H9 (cell line): ENCODE measurements around the gene GRHL3. TPM values are rescaled to one million over a fixed set of nuclear protein-coding genes. Genes with fewer than 3 reads are reported as not detected.

ENCODE experiments used
- DNase-seq: peaks from one replicate; pipeline ENCODE4 v3.0.0-alpha.2; 2017
- H2AFZ ChIP-seq: one replicate; pipeline ENCODE4 v1.6.1; 2013; ENCODE audit warnings: mild to moderate bottlenecking, low read length, control low read depth, moderate library complexity
- H2AK5ac ChIP-seq: 2 replicates; pipeline ENCODE4 v1.6.1; 2013; ENCODE audit warnings: low read length, control low read depth, mixed read lengths; ENCODE audit not compliant: insufficient read length
- H2BK120ac ChIP-seq: one replicate; pipeline ENCODE4 v1.6.1; 2013; ENCODE audit warnings: low read depth, mild to moderate bottlenecking, low read length, control low read depth, inconsistent platforms; ENCODE audit not compliant: poor library complexity, severe bottlenecking
- H2BK12ac ChIP-seq: 2 replicates; pipeline ENCODE4 v1.6.1; 2013; ENCODE audit warnings: low read length, control low read depth, mixed read lengths, low read depth; ENCODE audit not compliant: insufficient read length
- H2BK15ac ChIP-seq: 2 replicates; pipeline ENCODE4 v1.6.1; 2013; ENCODE audit warnings: low read depth, low read length, control low read depth
- H2BK20ac ChIP-seq: one replicate; pipeline ENCODE4 v1.6.1; 2013; ENCODE audit warnings: low read depth, mild to moderate bottlenecking, low read length, control low read depth, inconsistent platforms; ENCODE audit not compliant: poor library complexity, severe bottlenecking
- H2BK5ac ChIP-seq: 2 replicates; pipeline ENCODE4 v1.6.1; 2013; ENCODE audit warnings: low read length, control low read depth, mixed read lengths; ENCODE audit not compliant: insufficient read length
- H3K14ac ChIP-seq: 2 replicates; pipeline ENCODE4 v1.6.1; 2013; ENCODE audit warnings: low read length, control low read depth; ENCODE audit not compliant: insufficient read depth
- H3K18ac ChIP-seq: 2 replicates; pipeline ENCODE4 v1.6.1; 2013; ENCODE audit warnings: low read depth, mild to moderate bottlenecking, mixed read lengths, low read length, control low read depth; ENCODE audit not compliant: insufficient read length
- H3K23ac ChIP-seq: 2 replicates; pipeline ENCODE4 v1.6.1; 2013; ENCODE audit warnings: low read length, control low read depth, mixed read lengths, low read depth; ENCODE audit not compliant: insufficient read length
- H3K23me2 ChIP-seq: 2 replicates; pipeline ENCODE4 v1.6.1; 2013; ENCODE audit warnings: low read depth, mild to moderate bottlenecking, mixed read lengths, low read length, control low read depth; ENCODE audit not compliant: insufficient read length, poor library complexity, severe bottlenecking
- H3K27ac ChIP-seq: 2 replicates; pipeline ENCODE4 v1.5.1; 2013; ENCODE audit warnings: low read length, control low read depth, mixed read lengths, low read depth; ENCODE audit not compliant: insufficient read length
- H3K27me3 ChIP-seq: 2 replicates; pipeline ENCODE4 v1.6.1; 2013; ENCODE audit warnings: low read length, control low read depth, inconsistent platforms; ENCODE audit not compliant: insufficient read depth
- H3K4ac ChIP-seq: 2 replicates; pipeline ENCODE4 v1.6.1; 2013; ENCODE audit warnings: low read depth, mild to moderate bottlenecking, control low read depth, inconsistent platforms, low read length, moderate library complexity
- H3K4me1 ChIP-seq: 2 replicates; pipeline ENCODE4 v1.6.1; 2013; ENCODE audit warnings: low read length, control low read depth, inconsistent platforms; ENCODE audit not compliant: insufficient read depth
- H3K4me2 ChIP-seq: 2 replicates; pipeline ENCODE4 v1.6.1; 2013; ENCODE audit warnings: low read length, control low read depth, mixed read lengths; ENCODE audit not compliant: insufficient read length, insufficient read depth
- H3K56ac ChIP-seq: 2 replicates; pipeline ENCODE4 v1.6.1; 2013; ENCODE audit warnings: low read depth, mild to moderate bottlenecking, mixed read lengths, low read length, control low read depth; ENCODE audit not compliant: insufficient read length
- H3K79me1 ChIP-seq: 2 replicates; pipeline ENCODE4 v1.6.1; 2013; ENCODE audit warnings: low read depth, mild to moderate bottlenecking, moderate library complexity, low read length, control low read depth, inconsistent platforms; ENCODE audit not compliant: insufficient read depth, poor library complexity, severe bottlenecking
- H3K79me2 ChIP-seq: 2 replicates; pipeline ENCODE4 v1.6.1; 2013; ENCODE audit warnings: low read length, control low read depth, inconsistent platforms; ENCODE audit not compliant: insufficient read depth
- H3K9ac ChIP-seq: 2 replicates; pipeline ENCODE4 v1.6.1; 2013; ENCODE audit warnings: low read length, control low read depth, mixed read lengths; ENCODE audit not compliant: insufficient read length; ENCODE audit errors: extremely low read depth
- H3K9me3 ChIP-seq: one replicate; pipeline ENCODE4 v1.6.1; 2013; ENCODE audit warnings: low read depth, low read length, inconsistent platforms; ENCODE audit not compliant: control insufficient read depth
- H3T11ph ChIP-seq: one replicate; pipeline ENCODE4 v1.6.1; 2013; ENCODE audit warnings: mild to moderate bottlenecking, low read length, control low read depth, inconsistent platforms
- H4K20me1 ChIP-seq: one replicate; pipeline ENCODE4 v1.6.1; 2013; ENCODE audit not compliant: control insufficient read depth, insufficient read length, insufficient read depth
- H4K5ac ChIP-seq: 2 replicates; pipeline ENCODE4 v1.6.1; 2013; ENCODE audit warnings: low read depth, mild to moderate bottlenecking, mixed read lengths, low read length, control low read depth; ENCODE audit not compliant: insufficient read length
- H4K8ac ChIP-seq: replicated peaks from 2 replicates; pipeline ENCODE4 v1.6.1; 2013; ENCODE audit warnings: low read length, control low read depth, mixed read lengths, low read depth; ENCODE audit not compliant: insufficient read length
- H4K91ac ChIP-seq: 2 replicates; pipeline ENCODE4 v1.6.1; 2013; ENCODE audit warnings: low read depth, mild to moderate bottlenecking, moderate library complexity, mixed read lengths, low read length, control low read depth; ENCODE audit not compliant: insufficient read length
- H3K27ac Mint-ChIP-seq, 3 experiments: 2 replicates in 2 of 3; 3 replicates in 1 of 3; pipeline ENCODE4 v1.8.0; 2020 to 2021; ENCODE audit warnings: mixed read lengths in 3 of 3, mild to moderate bottlenecking in 1 of 3, moderate library complexity in 1 of 3
- H3K27me3 Mint-ChIP-seq: 2 replicates; pipeline ENCODE4 v1.8.0; 2021; ENCODE audit warnings: low read depth, mild to moderate bottlenecking, moderate library complexity, mixed read lengths
- H3K36me3 Mint-ChIP-seq, 3 experiments: 2 replicates in 2 of 3; 3 replicates in 1 of 3; pipeline ENCODE4 v1.8.0; 2020 to 2021; ENCODE audit warnings: low read depth in 3 of 3, mixed read lengths in 3 of 3; ENCODE audit not compliant: insufficient read depth in 1 of 3
- H3K4me1 Mint-ChIP-seq, 2 experiments: 2 replicates each; pipeline ENCODE4 v1.8.0; 2020; ENCODE audit warnings: mixed read lengths in 2 of 2
- H3K4me3 Mint-ChIP-seq, 2 experiments: 2 replicates in 1 of 2; 3 replicates in 1 of 2; pipeline ENCODE4 v1.8.0; 2020 to 2021; ENCODE audit warnings: mild to moderate bottlenecking in 2 of 2, mixed read lengths in 2 of 2, moderate library complexity in 1 of 2
- H3K9me3 Mint-ChIP-seq, 2 experiments: 2 replicates in 1 of 2; 3 replicates in 1 of 2; pipeline ENCODE4 v1.8.0; 2020; ENCODE audit warnings: mild to moderate bottlenecking in 2 of 2, mixed read lengths in 2 of 2, moderate library complexity in 1 of 2
- WGBS: extraction: QIAGEN DNeasy Blood & Tissue Kit; methylation state at CpG from one replicate; pipeline ENCODE4 v1.1.7; 2013; ENCODE audit warnings: missing lambda C conversion rate, low lambda C conversion rate, mixed read lengths; ENCODE audit not compliant: insufficient read length; ENCODE audit errors: extremely low coverage; 5-methylcytosine and 5-hydroxymethylcytosine counted together
- total RNA-seq: library from RNA; stranded (reverse); gene quantifications from 2 replicates; pipeline ENCODE4 v1.2.1, GENCODE V29; 2021
- TF ChIP-seq, protein P1 (sequence below): fragments of 200-600 bp; sonication (generic); conservative IDR thresholded peaks from 3 replicates; pipeline ENCODE4 v1.8.0; 2021; ENCODE audit warnings: antibody characterized with exemption, mild to moderate bottlenecking

The GRHL3 gene
- total RNA-seq, 1 experiment from 2014 or later, result 3.5 TPM

DNA sequence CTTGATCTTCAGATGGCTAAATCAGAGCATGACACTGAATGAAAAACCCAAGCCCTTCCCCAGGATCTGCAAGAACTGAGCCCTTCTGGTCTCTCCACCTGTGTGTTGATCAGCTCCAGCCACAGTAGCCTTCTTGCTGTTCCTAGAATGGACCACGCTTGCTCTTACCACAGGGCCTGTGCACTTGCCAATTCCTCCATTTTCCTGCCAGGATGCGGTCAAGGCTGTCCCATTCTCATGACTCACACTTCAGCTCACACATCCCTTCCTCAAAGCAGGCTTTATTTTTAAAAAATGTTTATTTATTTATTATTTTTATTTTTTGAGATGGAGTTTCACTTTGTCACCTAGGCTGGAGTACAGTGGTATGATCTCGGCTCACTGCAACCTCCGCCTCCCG, 43.6 kb upstream of the GRHL3 start:
- Histone ChIP-seq H3K18ac (no peak overlapping the region), H2BK15ac (no peak overlapping the region), H2BK5ac (no peak overlapping the region), H4K8ac (peak overlapping the region; percentile 77), H3K23me2 (no peaks in the 10 kb centered on the region), H2AK5ac (no peak overlapping the region), H2AFZ (no peak overlapping the region), H3K79me2 (no peaks in the 10 kb centered on the region), H4K5ac (no peak overlapping the region), H2BK12ac (no peak overlapping the region), H3K9me3 (no peaks in the 10 kb centered on the region), H3K27me3 (no peaks in the 10 kb centered on the region; the same call in 1 of the 2 replicates), H3K27ac (no peak overlapping the region), H3K4me2 (no peak overlapping the region), H4K20me1 (no peaks in the 10 kb centered on the region), H3K9ac (no peak overlapping the region), H3K4me1 (no peaks in the 10 kb centered on the region), H3K56ac (no peak overlapping the region), H2BK120ac (no peak overlapping the region), H3K14ac (no peak overlapping the region), H2BK20ac (no peak overlapping the region), H3K23ac (no peak overlapping the region), H3K4ac (no peak overlapping the region), H4K91ac (no peak overlapping the region), H3T11ph (no peak overlapping the region), H3K79me1 (no peaks in the 10 kb centered on the region)
- H3K4me1 Mint-ChIP-seq, result no peaks in the 10 kb centered on the region
- TF ChIP-seq, protein P1, sequence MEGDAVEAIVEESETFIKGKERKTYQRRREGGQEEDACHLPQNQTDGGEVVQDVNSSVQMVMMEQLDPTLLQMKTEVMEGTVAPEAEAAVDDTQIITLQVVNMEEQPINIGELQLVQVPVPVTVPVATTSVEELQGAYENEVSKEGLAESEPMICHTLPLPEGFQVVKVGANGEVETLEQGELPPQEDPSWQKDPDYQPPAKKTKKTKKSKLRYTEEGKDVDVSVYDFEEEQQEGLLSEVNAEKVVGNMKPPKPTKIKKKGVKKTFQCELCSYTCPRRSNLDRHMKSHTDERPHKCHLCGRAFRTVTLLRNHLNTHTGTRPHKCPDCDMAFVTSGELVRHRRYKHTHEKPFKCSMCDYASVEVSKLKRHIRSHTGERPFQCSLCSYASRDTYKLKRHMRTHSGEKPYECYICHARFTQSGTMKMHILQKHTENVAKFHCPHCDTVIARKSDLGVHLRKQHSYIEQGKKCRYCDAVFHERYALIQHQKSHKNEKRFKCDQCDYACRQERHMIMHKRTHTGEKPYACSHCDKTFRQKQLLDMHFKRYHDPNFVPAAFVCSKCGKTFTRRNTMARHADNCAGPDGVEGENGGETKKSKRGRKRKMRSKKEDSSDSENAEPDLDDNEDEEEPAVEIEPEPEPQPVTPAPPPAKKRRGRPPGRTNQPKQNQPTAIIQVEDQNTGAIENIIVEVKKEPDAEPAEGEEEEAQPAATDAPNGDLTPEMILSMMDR, result no peak
- DNase-seq, result no peak
- peaks cover 7 to 11% of the 10 kb centered on the region in 2 experiments for H3K9me3 Mint-ChIP-seq
- peaks cover 0 to 5% (median 0%) of the 10 kb centered on the region in 3 experiments; a peak in 2 of 7 replicates for H3K36me3 Mint-ChIP-seq
- H3K27me3 Mint-ChIP-seq, result peaks cover 13% of the 10 kb centered on the region
- no CpG with 5 or more reads among the region's 5 CpGs for WGBS
- H3K27ac Mint-ChIP-seq, result no peak overlapping the region
- H3K4me3 Mint-ChIP-seq, result no peak overlapping the region
